Measurements from ENCODE around the gene C3orf70.

DNA sequence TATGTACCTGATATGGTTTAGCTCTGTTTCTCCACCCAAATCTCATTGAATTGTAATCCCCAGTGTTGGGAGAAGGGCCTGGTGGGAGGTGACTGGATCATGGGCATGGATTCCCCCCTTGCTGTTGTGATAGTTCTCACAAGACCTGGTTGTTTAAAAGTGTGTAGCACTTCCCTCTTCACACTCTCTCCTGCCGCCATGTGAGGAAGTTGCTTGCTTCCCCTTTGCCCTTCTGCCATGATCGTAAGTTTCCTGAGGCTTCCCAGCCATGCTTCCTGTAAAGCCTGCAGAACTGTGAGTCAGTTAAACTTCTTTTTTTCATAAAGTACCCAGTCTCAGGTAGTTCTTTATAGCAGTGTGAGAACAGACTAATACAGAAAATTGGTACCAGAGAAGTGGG is 93.1 kb downstream of the C3orf70 start:
- TF ChIP-seq POLR2A (IDR thresholded peaks at IDR 0.05; ENCODE audit: low read depth, low read length): no peak
- TF ChIP-seq TAF1 (IDR thresholded peaks at IDR 0.05; ENCODE audit: low read depth, low read length): no peak
- TF ChIP-seq POLR2AphosphoS5 (IDR thresholded peaks at IDR 0.05; ENCODE audit: low read depth, low read length): no peak
- no peak for TF ChIP-seq SPI1 (IDR thresholded peaks at IDR 0.05; ENCODE audit: low read depth, low read length)
